IPS DF 19.7 (cell line): ENCODE results near the gene SLC39A10.
"Not testable (repeated sequence)": the region's sequence is repeated elsewhere in the genome, so short reads cannot be mapped to it uniquely, and the experiment has no call there.

Experiments
- DNase-seq: peaks from one replicate; pipeline ENCODE4 v3.0.0-alpha.2; 2013; ENCODE audit warnings: low read depth, low spot score

The SLC39A10 gene

GRCh38 chr2:195646424-195646823 is 10.6 kb upstream of the SLC39A10 start:
- no peak for DNase-seq

DNA sequence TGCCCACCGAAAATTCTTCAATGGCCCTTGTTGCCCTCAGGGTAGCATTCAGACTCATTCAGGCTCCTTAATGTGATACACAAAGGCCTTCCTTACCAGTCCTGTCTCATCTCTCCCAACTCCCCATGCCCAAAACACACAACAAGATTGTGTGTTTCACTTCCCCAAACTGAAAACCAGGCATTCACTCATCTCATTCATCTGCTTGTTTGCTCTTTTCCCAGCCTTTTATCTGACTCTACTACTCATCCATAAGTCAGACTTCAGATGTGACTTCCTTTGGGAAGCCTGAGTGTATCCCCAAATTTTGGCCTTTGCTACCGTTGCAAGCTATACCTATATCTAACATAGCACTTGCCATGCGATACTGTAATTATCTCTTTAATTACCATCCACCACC is 9.7 kb upstream of the SLC39A10 start:
- no peak for DNase-seq

GRCh38 chr2:195648370-195648769 is 8.7 kb upstream of the SLC39A10 start:
- DNase-seq, result not testable (repeated sequence)

DNA sequence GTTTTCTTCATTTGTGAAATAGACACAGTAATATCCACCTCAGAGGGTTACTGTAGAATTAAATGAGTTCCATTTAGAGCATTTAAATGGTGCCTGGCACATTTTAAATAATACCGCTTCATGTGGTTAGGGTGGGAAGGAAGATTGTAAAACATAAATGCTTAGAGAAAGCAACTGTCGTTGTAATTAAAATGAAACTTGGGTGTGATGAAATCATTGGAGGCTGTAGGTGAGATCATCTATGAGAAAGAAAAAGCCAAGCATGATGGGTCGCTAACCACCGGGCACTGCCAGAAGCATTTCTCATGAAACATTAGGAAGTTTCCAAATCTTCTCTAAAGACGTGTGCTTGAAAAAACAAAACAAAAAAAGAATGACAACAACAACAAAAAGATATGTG is 8.2 kb upstream of the SLC39A10 start:
- DNase-seq, result no peak

- DNase-seq, result no peak
Measured at GRCh38 chr2:195649629-195650190, 7.3 kb upstream of the SLC39A10 start.

- DNase-seq, result no peak
Measured at GRCh38 chr2:195651046-195651445, 6.0 kb upstream of the SLC39A10 start.

GRCh38 chr2:195652911-195653310 is 4.1 kb upstream of the SLC39A10 start:
- DNase-seq, result no peak

- no peak for DNase-seq
Measured at GRCh38 chr2:195656161-195656858, 716 bp upstream of the SLC39A10 start.

- no peak for DNase-seq
Measured at GRCh38 chr2:195657634-195658540, 861 bp downstream of the SLC39A10 start.

DNA sequence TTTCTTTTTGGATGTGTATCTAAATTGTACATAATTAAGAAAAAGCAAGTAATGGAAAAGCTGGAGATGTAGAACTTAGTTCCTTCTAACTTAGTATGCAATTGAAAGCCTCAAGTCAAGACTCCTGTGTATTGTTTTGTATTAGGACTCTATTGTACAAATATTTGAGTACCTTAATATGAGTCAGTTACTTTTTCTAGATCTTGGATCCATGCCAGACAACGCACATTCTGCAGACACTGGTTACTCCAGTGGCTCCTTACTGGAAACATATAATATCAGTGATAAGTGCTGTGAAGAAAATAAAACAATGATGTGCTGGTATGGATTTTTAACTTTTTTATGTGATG is 1.5 kb downstream of the SLC39A10 start:
- DNase-seq, result no peak

DNA sequence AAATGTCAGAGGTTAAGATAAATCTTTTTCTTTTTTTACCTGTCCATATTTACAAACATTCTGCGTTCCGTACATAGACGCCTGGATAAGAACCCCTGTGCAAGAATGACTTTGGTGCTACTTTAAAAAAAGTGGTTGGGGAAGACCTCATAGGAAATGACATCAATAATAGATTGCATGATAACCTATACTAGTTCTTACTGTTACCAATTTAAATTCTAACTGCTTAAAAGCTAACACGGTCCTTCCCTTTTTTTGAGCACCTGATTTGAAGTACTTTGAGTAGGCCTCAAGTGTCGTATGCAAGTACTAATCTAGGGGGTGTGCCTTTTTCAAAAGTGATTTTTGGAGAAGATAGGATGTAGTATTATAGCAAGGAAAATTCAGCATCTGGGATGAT is 2.1 kb downstream of the SLC39A10 start:
- no peak for DNase-seq

- no peak for DNase-seq
Measured at GRCh38 chr2:195659982-195660890, 3.2 kb downstream of the SLC39A10 start.

DNA sequence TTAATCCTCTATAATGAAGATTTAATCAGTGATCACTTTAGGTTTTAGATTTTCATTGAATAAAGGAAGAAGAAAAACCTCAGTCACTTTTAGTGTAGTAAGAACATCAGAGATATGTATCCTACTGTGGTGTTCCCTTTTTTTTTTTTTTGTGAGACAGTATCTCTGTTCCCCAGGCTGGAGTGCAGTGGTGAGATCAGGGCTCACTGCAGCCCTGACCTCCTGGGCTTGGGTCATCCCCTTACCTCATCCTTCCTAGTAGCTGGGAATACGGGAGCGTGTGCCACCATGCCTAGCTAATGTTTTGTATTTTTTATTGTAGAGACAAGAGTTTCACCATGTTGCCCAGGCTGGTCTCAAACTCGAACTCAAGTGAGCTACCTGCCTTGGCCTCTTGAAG is 5.1 kb downstream of the SLC39A10 start:
- DNase-seq, result no peak

GRCh38 chr2:195663007-195663406 is 6.0 kb downstream of the SLC39A10 start:
- no peak for DNase-seq

DNA sequence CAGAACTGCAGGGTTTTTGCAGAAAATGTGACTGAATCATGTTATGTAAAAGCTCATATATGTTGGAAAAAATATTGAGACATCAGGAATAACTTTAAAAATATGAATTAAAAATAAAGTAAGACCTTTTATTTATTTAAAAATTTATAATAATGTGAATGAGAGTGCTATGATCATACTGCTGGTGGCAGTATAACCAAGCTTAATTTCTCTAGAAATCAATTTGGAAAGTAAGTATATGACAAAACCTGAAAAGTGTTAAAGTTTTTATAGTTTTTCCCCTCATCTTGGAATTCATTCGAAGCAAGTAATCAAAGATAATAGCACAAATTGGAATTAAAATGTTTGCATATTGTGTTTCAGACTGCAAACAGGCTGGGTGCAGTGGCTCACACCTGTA is 7.5 kb downstream of the SLC39A10 start:
- no peak for DNase-seq

DNA sequence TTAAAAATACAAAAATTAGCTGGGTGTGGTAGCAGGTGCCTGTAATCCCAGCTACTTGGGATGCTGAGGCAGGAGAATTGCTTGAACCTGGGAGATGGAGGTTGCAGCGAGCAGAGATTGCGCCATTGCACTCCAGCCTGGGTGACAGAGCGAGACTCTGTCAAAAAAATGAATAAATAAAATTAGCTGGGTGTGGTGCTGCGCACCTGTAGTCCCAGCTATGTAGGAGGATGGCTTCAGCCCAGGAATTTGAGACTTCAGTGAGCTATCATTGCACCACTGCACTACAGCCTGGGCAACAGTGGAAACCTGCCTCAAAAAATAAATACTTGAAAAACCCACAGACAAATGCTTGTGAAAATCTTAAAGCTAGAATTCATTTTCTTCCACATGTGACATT is 8.1 kb downstream of the SLC39A10 start:
- not testable (repeated sequence) for DNase-seq

DNA sequence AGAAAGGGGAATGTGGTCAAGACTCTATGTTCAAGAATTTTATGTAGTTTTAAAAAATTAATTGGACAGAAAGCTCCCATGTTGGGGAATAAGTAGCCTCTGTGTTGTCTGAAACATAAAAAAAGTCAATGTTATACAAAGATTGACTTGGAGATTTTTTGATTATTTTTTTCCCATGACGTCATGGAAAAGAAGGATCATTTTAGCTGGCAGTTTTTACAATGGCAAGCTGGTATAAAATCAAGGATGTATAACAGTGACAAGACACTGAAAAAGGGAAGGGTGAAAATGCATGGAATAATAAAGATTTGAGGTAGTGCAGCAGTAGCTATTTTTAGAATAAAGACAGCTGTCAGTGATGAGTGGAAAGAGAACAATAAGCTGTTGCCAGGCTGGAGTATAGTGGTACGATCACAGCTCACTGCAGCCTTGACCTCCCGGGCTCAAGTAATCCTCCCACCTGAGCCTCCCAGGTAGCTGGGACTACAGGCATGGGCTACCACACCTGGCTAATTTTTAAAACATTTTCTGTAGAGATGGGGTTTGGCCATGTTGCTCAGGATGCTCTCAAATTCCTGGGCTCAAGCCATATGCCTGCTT is 9.2 kb downstream of the SLC39A10 start:
- DNase-seq, result no peak

GRCh38 chr2:195667974-195668373 is 10.9 kb downstream of the SLC39A10 start:
- no peak for DNase-seq

- no peak for DNase-seq
Measured at GRCh38 chr2:195670191-195670590, 13.2 kb downstream of the SLC39A10 start.

GRCh38 chr2:195671563-195671962 is 14.5 kb downstream of the SLC39A10 start:
- DNase-seq, result no peak

- DNase-seq, result no peak
Measured at GRCh38 chr2:195672674-195673073, 15.6 kb downstream of the SLC39A10 start.
